B cell (primary cell): ENCODE data around the gene ESR2.

ENCODE experiments used
- CTCF ChIP-seq: fragments of 200-600 bp; IDR thresholded peaks from one replicate; pipeline ENCODE4 v1.8.0; 2022; ENCODE audit warnings: antibody characterized with exemption, mild to moderate bottlenecking
- EZH2 ChIP-seq: IDR thresholded peaks from 2 replicates; pipeline ENCODE4 v1.6.1; 2012; ENCODE audit warnings: borderline replicate concordance, low read depth, mild to moderate bottlenecking, moderate library complexity, low read length; ENCODE audit not compliant: insufficient read depth, poor library complexity, severe bottlenecking

DNA sequence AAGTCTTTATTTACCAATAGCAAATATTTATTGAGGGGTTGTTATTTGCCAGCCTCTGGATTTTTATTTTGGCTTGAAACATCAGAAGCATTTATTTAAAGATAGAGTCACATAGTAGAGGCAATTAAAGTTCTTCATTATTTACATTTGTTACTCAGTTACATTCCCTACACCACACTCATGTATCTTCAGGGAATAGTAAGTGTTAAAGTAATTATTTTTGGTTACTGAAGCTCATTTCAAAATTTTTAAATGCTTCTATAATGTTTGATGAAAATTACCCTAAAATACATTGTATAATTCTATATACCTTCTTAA, 205.6 kb downstream of the ESR2 start:
- TF ChIP-seq CTCF: no peak
- TF ChIP-seq EZH2: no peak
